Coronary artery (tissue), 2 donors: ENCODE results near the gene UMODL1.

ENCODE experiments used
- DNase-seq: peaks from one replicate; pipeline ENCODE4 v3.0.0-alpha.2; 2017; ENCODE audit warnings: low spot score
- H3K27ac ChIP-seq, 2 donors: fragments of 200-600 bp; sonication (generic); one replicate each; pipeline ENCODE4 v1.5.1; 2016 to 2019
- H3K4me3 ChIP-seq: fragments of 200-600 bp; sonication (generic); 2 replicates; pipeline ENCODE4 v1.5.1; 2016; ENCODE audit warnings: mild to moderate bottlenecking, moderate library complexity
- TF ChIP-seq, protein P1 (sequence below): fragments of 200-600 bp; sonication (generic); IDR thresholded peaks from one replicate; pipeline ENCODE4 v1.5.1; 2019; ENCODE audit warnings: antibody characterized with exemption

The UMODL1 gene

DNA sequence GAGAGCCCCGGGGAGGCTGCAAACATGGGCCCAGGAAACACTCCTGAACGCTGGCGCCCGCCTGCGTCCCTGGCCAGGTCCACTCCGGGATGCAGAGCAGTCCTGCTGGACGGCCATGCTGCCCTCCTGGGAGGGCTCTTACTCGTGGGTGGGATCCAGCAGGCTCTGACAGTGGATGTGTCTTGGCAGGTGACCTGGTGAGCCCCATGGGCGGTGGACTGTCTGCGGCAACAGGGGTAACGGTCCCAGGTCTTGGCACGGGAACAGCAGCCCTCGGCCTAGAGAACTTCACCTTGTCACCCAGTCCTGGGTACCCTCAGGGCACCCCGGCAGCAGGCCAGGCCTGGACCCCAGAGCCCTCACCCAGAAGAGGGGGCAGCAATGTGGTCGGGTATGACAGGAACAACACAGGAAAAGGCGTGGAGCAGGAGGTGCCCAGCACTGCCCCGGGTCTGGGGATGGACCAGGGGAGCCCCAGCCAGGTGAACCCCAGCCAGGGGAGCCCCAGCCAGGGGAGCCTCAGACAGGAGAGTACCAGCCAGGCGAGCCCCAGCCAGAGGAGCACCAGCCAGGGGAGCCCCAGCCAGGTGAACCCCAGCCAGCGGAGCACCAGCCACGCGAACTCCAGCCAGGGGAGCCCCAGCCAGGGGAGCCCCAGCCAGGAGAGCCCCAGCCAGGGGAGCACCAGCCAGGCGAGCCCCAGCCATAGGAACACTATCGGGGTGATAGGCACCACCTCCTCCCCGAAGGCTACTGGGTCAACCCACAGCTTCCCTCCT lies 39.8 kb downstream of the UMODL1 start:
- no peak overlapping the region for H3K4me3 ChIP-seq
- no peak overlapping the region for H3K27ac ChIP-seq
- DNase-seq = no peak
- TF ChIP-seq, protein P1, sequence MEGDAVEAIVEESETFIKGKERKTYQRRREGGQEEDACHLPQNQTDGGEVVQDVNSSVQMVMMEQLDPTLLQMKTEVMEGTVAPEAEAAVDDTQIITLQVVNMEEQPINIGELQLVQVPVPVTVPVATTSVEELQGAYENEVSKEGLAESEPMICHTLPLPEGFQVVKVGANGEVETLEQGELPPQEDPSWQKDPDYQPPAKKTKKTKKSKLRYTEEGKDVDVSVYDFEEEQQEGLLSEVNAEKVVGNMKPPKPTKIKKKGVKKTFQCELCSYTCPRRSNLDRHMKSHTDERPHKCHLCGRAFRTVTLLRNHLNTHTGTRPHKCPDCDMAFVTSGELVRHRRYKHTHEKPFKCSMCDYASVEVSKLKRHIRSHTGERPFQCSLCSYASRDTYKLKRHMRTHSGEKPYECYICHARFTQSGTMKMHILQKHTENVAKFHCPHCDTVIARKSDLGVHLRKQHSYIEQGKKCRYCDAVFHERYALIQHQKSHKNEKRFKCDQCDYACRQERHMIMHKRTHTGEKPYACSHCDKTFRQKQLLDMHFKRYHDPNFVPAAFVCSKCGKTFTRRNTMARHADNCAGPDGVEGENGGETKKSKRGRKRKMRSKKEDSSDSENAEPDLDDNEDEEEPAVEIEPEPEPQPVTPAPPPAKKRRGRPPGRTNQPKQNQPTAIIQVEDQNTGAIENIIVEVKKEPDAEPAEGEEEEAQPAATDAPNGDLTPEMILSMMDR = no peak

DNA sequence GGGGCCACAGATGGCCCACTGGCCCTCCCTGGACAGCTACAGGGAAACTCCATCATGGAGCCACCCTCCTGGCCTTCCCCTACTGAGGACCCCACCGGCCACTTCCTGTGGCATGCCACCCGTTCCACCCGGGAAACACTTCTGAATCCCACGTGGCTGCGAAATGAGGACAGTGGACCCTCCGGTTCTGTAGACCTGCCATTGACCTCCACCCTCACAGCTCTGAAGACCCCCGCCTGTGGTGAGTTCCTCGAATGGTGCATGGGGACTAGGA lies 40.3 kb downstream of the UMODL1 start:
- no peak for DNase-seq
- H3K27ac ChIP-seq = no peak overlapping the region
- TF ChIP-seq, protein P1 = no peak
- H3K4me3 ChIP-seq = no peak overlapping the region

DNA sequence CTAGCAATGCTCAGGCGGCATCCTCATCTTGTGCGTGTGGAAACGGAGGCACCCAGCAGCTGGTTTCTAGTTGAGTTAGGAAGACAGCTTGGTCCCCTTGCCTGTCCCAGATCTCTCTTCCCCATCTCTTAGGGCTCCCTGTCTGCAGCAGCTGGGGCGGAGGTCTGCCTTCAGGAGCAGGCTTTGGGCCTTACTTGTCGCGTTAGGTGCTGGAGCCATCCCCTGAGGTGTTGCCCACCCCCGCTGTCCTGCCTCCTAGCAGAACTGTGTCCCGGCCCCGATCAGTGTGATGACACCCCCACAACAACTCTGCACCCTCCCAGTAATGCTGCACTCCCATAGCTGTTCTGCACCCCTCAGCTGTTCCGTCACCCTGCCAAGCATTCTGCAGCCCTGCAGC lies 40.7 kb downstream of the UMODL1 start:
- no peak for DNase-seq
- H3K27ac ChIP-seq = no peak overlapping the region
- H3K4me3 ChIP-seq = no peak overlapping the region
- TF ChIP-seq, protein P1 = no peak

DNA sequence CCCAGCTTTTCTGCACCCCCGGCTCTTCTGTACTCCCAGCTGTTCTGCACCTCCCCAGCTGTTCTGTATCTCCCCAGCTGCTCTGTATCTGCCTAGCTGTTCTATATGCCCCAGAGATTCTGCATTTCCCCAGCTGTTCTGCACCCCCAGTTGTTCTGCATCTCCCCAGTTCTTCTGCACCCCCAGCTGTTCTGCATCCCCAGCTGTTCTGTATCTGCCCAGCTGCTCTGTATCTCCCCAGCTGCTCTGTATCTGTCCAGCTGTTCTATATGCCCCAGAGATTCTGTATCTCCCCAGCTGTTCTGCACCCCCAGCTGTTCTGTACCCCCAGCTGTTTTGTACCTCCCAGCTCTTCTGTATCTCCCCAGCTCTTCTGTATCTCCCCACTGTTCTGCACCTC lies 41.1 kb downstream of the UMODL1 start:
- Histone ChIP-seq H3K27ac (no peak overlapping the region), H3K4me3 (no peak overlapping the region)
- no peak for DNase-seq
- TF ChIP-seq, protein P1 = no peak

DNA sequence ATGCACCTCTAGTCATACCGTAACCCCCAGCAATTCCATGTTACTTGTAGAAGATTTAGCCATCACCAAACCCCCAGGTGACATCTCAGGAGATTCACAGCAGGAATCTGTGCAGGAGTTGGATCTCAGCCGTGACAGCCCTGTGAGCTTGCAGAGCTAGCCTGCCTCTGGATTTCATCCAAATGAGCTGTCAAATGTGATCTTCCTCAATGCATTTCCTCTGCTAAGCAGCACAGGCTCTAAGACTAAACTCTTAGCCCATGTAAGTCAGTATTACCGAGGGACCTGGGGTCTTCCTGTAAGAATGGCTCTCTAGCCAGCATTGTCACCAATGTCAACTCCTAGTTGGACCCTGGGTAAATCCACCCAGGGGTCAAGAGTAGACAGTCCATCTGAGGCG lies 41.7 kb downstream of the UMODL1 start:
- TF ChIP-seq, protein P1 = no peak
- Histone ChIP-seq H3K4me3 (no peak overlapping the region), H3K27ac (no peak overlapping the region)
- no peak for DNase-seq

DNA sequence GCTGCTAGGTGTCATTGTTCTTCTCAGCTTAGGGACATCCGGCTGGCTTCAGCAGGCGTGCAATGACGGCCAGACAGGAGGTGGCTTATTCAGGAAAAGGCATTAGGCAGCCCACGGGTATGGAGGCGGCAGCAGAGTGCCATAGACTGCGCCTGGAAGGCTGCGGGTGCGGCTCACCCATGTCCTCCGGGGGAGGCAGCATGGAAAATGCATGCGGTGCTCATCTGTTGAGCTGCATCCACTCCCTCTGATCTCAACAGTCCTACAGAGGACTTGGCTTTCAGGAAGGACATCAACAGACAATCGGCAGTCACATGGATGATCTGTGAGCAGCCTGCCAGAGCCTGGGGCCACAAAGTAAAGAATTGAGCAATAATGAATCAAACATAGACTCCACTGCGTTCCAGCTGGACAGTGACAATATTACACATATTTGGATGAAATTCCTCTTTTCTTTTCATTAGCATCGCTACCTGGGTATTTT lies 42.9 kb downstream of the UMODL1 start:
- Histone ChIP-seq H3K4me3 (no peak overlapping the region), H3K27ac (no peak overlapping the region)
- TF ChIP-seq, protein P1 = no peak
- DNase-seq = no peak

DNA sequence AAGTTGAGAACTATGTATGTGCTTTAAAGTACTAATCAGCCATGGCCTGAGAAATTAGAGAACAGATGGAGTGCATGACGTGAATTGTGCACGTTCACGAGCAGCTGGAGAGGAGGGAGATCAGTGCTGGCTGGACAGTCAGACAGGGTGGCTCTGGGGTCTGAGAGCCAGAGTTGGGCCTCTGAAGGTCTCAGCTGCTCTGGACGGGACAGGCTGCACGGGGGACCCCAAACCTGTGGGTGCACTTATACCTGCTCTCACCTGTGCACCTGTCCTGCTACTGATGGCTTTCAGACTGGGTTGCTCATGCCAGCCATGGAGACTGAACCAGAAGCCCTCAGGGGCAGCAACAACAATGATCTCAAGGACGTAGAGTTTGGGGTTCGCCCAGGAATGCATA lies 43.5 kb downstream of the UMODL1 start:
- H3K4me3 ChIP-seq = no peak overlapping the region
- TF ChIP-seq, protein P1 = no peak
- DNase-seq = no peak
- H3K27ac ChIP-seq = no peak overlapping the region
